SU-DHL-6 (cell line): ENCODE data around the gene RIPK3.

Experiments used
- EZH2phosphoT487 ChIP-seq: fragments of 200-600 bp; sonication (generic), shearing (Covaris generic); conservative IDR thresholded peaks from 2 replicates; pipeline ENCODE4 v1.6.1; 2018; ENCODE audit warnings: mild to moderate bottlenecking, antibody characterized with exemption, low read length, moderate library complexity, mixed read lengths
- TF ChIP-seq, protein P1 (sequence below): fragments of 200-600 bp; sonication (generic); IDR thresholded peaks from one replicate; pipeline ENCODE4 v1.5.1; 2017; ENCODE audit warnings: antibody characterized with exemption, mild to moderate bottlenecking, low read length, moderate library complexity; ENCODE audit not compliant: insufficient read depth, poor library complexity, severe bottlenecking

- TF ChIP-seq, protein P1, sequence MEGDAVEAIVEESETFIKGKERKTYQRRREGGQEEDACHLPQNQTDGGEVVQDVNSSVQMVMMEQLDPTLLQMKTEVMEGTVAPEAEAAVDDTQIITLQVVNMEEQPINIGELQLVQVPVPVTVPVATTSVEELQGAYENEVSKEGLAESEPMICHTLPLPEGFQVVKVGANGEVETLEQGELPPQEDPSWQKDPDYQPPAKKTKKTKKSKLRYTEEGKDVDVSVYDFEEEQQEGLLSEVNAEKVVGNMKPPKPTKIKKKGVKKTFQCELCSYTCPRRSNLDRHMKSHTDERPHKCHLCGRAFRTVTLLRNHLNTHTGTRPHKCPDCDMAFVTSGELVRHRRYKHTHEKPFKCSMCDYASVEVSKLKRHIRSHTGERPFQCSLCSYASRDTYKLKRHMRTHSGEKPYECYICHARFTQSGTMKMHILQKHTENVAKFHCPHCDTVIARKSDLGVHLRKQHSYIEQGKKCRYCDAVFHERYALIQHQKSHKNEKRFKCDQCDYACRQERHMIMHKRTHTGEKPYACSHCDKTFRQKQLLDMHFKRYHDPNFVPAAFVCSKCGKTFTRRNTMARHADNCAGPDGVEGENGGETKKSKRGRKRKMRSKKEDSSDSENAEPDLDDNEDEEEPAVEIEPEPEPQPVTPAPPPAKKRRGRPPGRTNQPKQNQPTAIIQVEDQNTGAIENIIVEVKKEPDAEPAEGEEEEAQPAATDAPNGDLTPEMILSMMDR: no peak
- TF ChIP-seq EZH2phosphoT487: no peak
Measured at GRCh38 chr14:24351517-24351916, 11.7 kb upstream of the RIPK3 start.
